CD4-positive, alpha-beta T cell (primary cell): ENCODE results near the gene MPPED2. TPM values are rescaled to one million over a fixed set of nuclear protein-coding genes. Genes with fewer than 3 reads are reported as not detected.

Source experiments
- ATAC-seq: fragments of 200-7000 bp; cut with Tn5 transposase; one replicate; pipeline ENCODE4 v1.10.0; 2022; ENCODE audit warnings: mild to moderate bottlenecking; ENCODE audit not compliant: poor library complexity
- CTCF ChIA-PET: fragments of 350-600 bp; sonication (Branson Sonifier 250); formaldehyde crosslinking; loops from one replicate; lab custom pipeline; 2021; ENCODE audit warnings: antibody characterized with exemption, inconsistent platforms; lab: Charles Lee
- POLR2A ChIA-PET: fragments of 350-600 bp; sonication (Branson Sonifier 250); formaldehyde crosslinking; loops from one replicate; lab custom pipeline; 2021; ENCODE audit warnings: antibody characterized with exemption, inconsistent platforms; lab: Charles Lee
- DNase-seq, 14 experiments: peaks; one replicate each; pipeline ENCODE4 v3.0.0-alpha.2; 2013 to 2020; ENCODE audit warnings: mixed read lengths in 2 of 14
- H3K27ac ChIP-seq, 2 donors: one replicate each; pipeline versions ENCODE4 v1.5.1 to v1.7.0; 2013; ENCODE audit warnings: low read length in 2 of 2, low read depth in 1 of 2, mild to moderate bottlenecking in 1 of 2
- H3K27me3 ChIP-seq, 2 experiments: 1 replicate in 1 of 2; 2 replicates in 1 of 2; pipeline versions ENCODE4 v1.6.1 to v1.7.0; 2013; ENCODE audit warnings: low read length in 2 of 2, control low read depth in 1 of 2, mild to moderate bottlenecking in 1 of 2, moderate library complexity in 1 of 2; ENCODE audit not compliant: insufficient read depth in 2 of 2, control insufficient read depth in 1 of 2
- H3K36me3 ChIP-seq: one replicate; pipeline ENCODE4 v1.6.1; 2013; ENCODE audit warnings: low read length, control low read depth; ENCODE audit not compliant: insufficient read depth
- H3K4me1 ChIP-seq: one replicate; pipeline ENCODE4 v1.6.1; 2013; ENCODE audit warnings: low read length, control low read depth; ENCODE audit not compliant: insufficient read depth
- H3K4me3 ChIP-seq: one replicate; pipeline ENCODE4 v1.5.1; 2013; ENCODE audit warnings: mild to moderate bottlenecking, low read length, moderate library complexity
- H3K9me3 ChIP-seq, 2 experiments: 1 replicate in 1 of 2; 2 replicates in 1 of 2; pipeline versions ENCODE4 v1.6.1 to v1.7.0; 2013; ENCODE audit warnings: low read length in 2 of 2, mild to moderate bottlenecking in 2 of 2, control low read depth in 1 of 2, moderate library complexity in 1 of 2; ENCODE audit not compliant: control insufficient read depth in 1 of 2, insufficient read depth in 1 of 2
- H3K27ac Mint-ChIP-seq: one replicate; pipeline ENCODE4 v1.8.0; 2020; ENCODE audit warnings: mixed read lengths
- H3K27me3 Mint-ChIP-seq: one replicate; pipeline ENCODE4 v1.8.0; 2021; ENCODE audit warnings: mixed read lengths
- H3K36me3 Mint-ChIP-seq: one replicate; pipeline ENCODE4 v1.8.0; 2021; ENCODE audit warnings: low read depth, mixed read lengths
- H3K4me1 Mint-ChIP-seq: one replicate; pipeline ENCODE4 v1.8.0; 2021; ENCODE audit warnings: low read depth, mixed read lengths
- H3K4me3 Mint-ChIP-seq: one replicate; pipeline ENCODE4 v1.8.0; 2020; ENCODE audit warnings: mild to moderate bottlenecking, mixed read lengths
- H3K9me3 Mint-ChIP-seq: one replicate; pipeline ENCODE4 v1.8.0; 2020; ENCODE audit warnings: mixed read lengths
- intact Hi-C, 2 experiments: fragments of 100-400 bp; cut with DNase I in 1 of 2; cut with micrococcal nuclease in 1 of 2; formaldehyde crosslinking; loops; one replicate each; pipeline versions ENCODE4 v1.15.1 to v1.9.0; 2023 to 2025; cut with DNase I, micrococcal nuclease
- total RNA-seq, 174 experiments: library from RNA in 2 of 174; stranded (reverse) in 2 of 174; gene quantifications; one replicate each; pipeline ENCODE4 v1.2.3 and lab custom pipeline; 2021 to 2026
- TF ChIP-seq, protein P1 (sequence below): fragments of 200-600 bp; IDR thresholded peaks from one replicate; pipeline ENCODE4 v1.8.0; 2022; ENCODE audit warnings: antibody characterized with exemption, mild to moderate bottlenecking

Gene MPPED2
- total RNA-seq, 2 experiments from 2014 or later: 0.96 to 1.7 TPM

DNA sequence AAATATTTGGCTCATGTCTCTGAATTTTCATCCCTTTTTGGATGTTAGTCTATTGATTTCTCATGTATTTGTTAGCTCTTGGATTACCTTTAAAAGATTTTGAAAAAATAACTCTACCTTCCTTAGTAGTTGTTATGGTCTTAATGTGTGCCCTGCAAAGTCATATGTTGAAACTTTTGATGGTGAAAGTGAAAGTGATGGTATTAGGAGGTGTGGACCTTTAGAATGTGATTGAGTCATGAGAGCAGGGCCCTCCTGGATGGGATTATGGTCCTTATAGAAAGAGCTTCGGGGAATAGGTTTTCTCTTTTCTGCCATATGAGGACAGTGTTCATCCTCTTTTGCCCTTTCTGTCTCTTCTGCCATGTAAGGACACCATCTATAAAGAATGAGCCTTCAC, 33.6 kb upstream of the MPPED2 start:
- TF ChIP-seq, protein P1, sequence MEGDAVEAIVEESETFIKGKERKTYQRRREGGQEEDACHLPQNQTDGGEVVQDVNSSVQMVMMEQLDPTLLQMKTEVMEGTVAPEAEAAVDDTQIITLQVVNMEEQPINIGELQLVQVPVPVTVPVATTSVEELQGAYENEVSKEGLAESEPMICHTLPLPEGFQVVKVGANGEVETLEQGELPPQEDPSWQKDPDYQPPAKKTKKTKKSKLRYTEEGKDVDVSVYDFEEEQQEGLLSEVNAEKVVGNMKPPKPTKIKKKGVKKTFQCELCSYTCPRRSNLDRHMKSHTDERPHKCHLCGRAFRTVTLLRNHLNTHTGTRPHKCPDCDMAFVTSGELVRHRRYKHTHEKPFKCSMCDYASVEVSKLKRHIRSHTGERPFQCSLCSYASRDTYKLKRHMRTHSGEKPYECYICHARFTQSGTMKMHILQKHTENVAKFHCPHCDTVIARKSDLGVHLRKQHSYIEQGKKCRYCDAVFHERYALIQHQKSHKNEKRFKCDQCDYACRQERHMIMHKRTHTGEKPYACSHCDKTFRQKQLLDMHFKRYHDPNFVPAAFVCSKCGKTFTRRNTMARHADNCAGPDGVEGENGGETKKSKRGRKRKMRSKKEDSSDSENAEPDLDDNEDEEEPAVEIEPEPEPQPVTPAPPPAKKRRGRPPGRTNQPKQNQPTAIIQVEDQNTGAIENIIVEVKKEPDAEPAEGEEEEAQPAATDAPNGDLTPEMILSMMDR: no peak
- no peaks in the 10 kb centered on the region for H3K9me3 Mint-ChIP-seq
- H3K9me3 ChIP-seq: no peaks in the 10 kb centered on the region
- no peak overlapping the region for H3K27ac Mint-ChIP-seq
- no peak overlapping the region for H3K4me3 Mint-ChIP-seq
- ChIA-PET CTCF (no interaction called here), POLR2A (no interaction called here)
- intact Hi-C loops: no loop called here
- H3K27me3 ChIP-seq: no peaks in the 10 kb centered on the region
- H3K36me3 Mint-ChIP-seq: no peaks in the 10 kb centered on the region
- H3K4me3 ChIP-seq: no peak overlapping the region
- no peaks in the 10 kb centered on the region for H3K27me3 Mint-ChIP-seq
- no peaks in the 10 kb centered on the region for H3K36me3 ChIP-seq
- no peak overlapping the region for H3K27ac ChIP-seq
- ATAC-seq: no peak
- H3K4me1 ChIP-seq: no peaks in the 10 kb centered on the region
- no peaks in the 10 kb centered on the region for H3K4me1 Mint-ChIP-seq
- DNase-seq: no peak

DNA sequence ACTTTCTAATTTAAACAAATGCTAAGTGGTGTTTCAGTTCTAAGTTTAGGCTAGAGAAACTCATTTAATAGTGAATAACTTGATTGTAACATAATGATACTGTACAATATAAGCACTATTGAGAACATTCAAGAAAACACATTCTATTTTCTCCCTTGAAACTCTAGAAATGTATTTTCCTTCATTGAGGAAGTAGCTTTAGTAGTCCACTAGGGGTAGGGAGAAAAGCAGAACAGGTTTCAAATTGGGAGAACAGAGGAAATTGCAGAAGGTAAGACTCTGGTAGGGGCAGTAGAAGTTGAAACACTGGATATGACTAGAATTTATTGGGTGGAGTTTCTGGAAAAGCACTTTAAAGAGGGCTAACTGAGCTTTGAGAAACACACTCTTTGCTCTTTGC, 31.6 kb upstream of the MPPED2 start:
- intact Hi-C loops: no loop called here
- H3K4me1 Mint-ChIP-seq: no peaks in the 10 kb centered on the region
- CTCF ChIA-PET: no interaction called here

DNA sequence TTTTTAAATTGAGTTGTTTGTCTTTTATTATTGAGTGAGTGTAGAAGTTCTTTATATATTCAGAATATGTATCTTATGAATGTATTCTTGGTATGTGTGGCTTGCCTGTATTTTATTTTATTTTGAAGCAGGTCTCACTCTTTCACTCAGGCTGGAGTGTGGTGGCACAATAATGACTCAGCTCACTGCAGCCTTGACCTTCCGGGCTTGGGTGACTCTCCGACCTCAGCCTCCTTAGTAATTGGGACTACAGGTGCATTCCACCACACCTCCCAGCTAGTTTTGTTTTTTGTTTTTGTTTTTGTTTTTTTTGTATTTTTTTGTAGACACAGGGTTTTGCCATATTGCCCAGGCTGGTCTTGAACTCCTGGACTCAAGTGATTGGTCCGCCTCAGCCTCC, 24.5 kb upstream of the MPPED2 start:
- Histone ChIP-seq H3K9me3 (peaks cover 0 to 8% of the 10 kb centered on the region in 2 experiments), H3K27ac (no peak overlapping the region), H3K27me3 (no peaks in the 10 kb centered on the region), H3K4me3 (no peak overlapping the region), H3K36me3 (no peaks in the 10 kb centered on the region), H3K4me1 (no peaks in the 10 kb centered on the region)
- ATAC-seq: no peak
- Mint-ChIP-seq H3K27ac (no peak overlapping the region), H3K4me3 (no peak overlapping the region), H3K4me1 (no peaks in the 10 kb centered on the region), H3K36me3 (no peaks in the 10 kb centered on the region), H3K27me3 (no peaks in the 10 kb centered on the region), H3K9me3 (no peaks in the 10 kb centered on the region)
- intact Hi-C loops: no loop called here
- TF ChIP-seq, protein P1: no peak
- ChIA-PET CTCF (interaction anchor here (0.5 kb wide), 1 partner anchor 118 kb away, joined by 3 read pairs; no protein-coding TSS in a partner anchor), POLR2A (no interaction called here)
- DNase-seq: no peak

More for the DNA sequence above, 31.6 kb upstream of the MPPED2 start:
- Histone ChIP-seq H3K4me3 (no peak overlapping the region), H3K4me1 (no peaks in the 10 kb centered on the region), H3K36me3 (no peaks in the 10 kb centered on the region), H3K27me3 (no peaks in the 10 kb centered on the region), H3K9me3 (peaks cover 0 to 3% of the 10 kb centered on the region in 2 experiments), H3K27ac (no peak overlapping the region)
- Mint-ChIP-seq H3K27ac (no peak overlapping the region), H3K27me3 (no peaks in the 10 kb centered on the region), H3K36me3 (no peaks in the 10 kb centered on the region), H3K9me3 (no peaks in the 10 kb centered on the region), H3K4me3 (no peak overlapping the region)
- ATAC-seq (no peak), DNase-seq (no peak)
- TF ChIP-seq, protein P1: no peak
- POLR2A ChIA-PET: no interaction called here
